ENCODE data around the gene LRRC56. TPM values are rescaled to one million over a fixed set of nuclear protein-coding genes. Genes with fewer than 3 reads are reported as not detected.

LRRC56 gene
- polyA plus RNA-seq, 1 donor (not counting 4 experiments of a cell fraction or from before 2014, with no cell fraction given): 0.28 TPM

GRCh38 chr11:544817-545166 lies 7.5 kb downstream of the LRRC56 start:
- Histone ChIP-seq H3K9me3 (ENCODE audit: control insufficient read depth, low read depth, low read length) (no peaks in the 10 kb centered on the region), H2AFZ (ENCODE audit: control insufficient read depth, low read length) (no peak overlapping the region), H3K4me3 (ENCODE audit: control insufficient read depth in 2 of 3, extremely low read depth in 1 of 3, insufficient read depth in 2 of 3, low read depth in 1 of 3, low read length in 3 of 3) (no peak overlapping the region), H3K9me1 (ENCODE audit: control insufficient read depth, extremely low read depth, insufficient read depth, low read length) (no peaks in the 10 kb centered on the region), H4K20me1 (ENCODE audit: control insufficient read depth, extremely low read depth, insufficient read depth, low read length) (no peaks in the 10 kb centered on the region), H3K4me2 (ENCODE audit: control insufficient read depth, extremely low read depth, insufficient read depth, low read depth, low read length) (no peak overlapping the region), H3K79me2 (ENCODE audit: control insufficient read depth, insufficient read depth, low read length) (no peaks in the 10 kb centered on the region), H3K4me1 (ENCODE audit: control insufficient read depth, extremely low read depth, insufficient read depth, low read length) (no peaks in the 10 kb centered on the region), H3K9ac (ENCODE audit: control insufficient read depth, extremely low read depth, insufficient read depth, low read length) (no peak overlapping the region), H3K27ac (ENCODE audit: control insufficient read depth, insufficient read depth, low read length) (no peak overlapping the region), H3K27me3 (ENCODE audit: control insufficient read depth, extremely low read depth, insufficient read depth, low read length) (peaks cover 6% of the 10 kb centered on the region), H3K36me3 (ENCODE audit: control insufficient read depth in 2 of 2, extremely low read depth in 1 of 2, insufficient read depth in 2 of 2, low read length in 2 of 2) (no peaks in the 10 kb centered on the region)
- FAIRE-seq: no peak
- dilution Hi-C loops (cut with MboI; ENCODE audit: extremely low pct_ligation_motif_present, low sequenced_read_pairs): no loop called here
- no peak for TF ChIP-seq EZH2 (IDR thresholded peaks at IDR 0.05; ENCODE audit: low read length)
- TF ChIP-seq CTCF (optimal IDR thresholded peaks at IDR 0.05 in 1 of 3, IDR thresholded peaks at IDR 0.05 in 1 of 3, conservative IDR thresholded peaks at IDR 0.05 in 1 of 3; ENCODE audit: extremely low read depth in 1 of 3, insufficient read depth in 2 of 3, low read length in 3 of 3): no peak
- no peak for DNase-seq (ENCODE audit: low read depth, low spot score)

- peaks cover 6% of the 10 kb centered on the region for H3K27me3 ChIP-seq (ENCODE audit: control insufficient read depth, extremely low read depth, insufficient read depth, low read length)
- DNase-seq (ENCODE audit: low read depth, low spot score) (no peak), FAIRE-seq (no peak)
- H3K27ac ChIP-seq (ENCODE audit: control insufficient read depth, insufficient read depth, low read length): no peak overlapping the region
- TF ChIP-seq EZH2 (IDR thresholded peaks at IDR 0.05; ENCODE audit: low read length) (no peak), CTCF (optimal IDR thresholded peaks at IDR 0.05 in 1 of 3, IDR thresholded peaks at IDR 0.05 in 1 of 3, conservative IDR thresholded peaks at IDR 0.05 in 1 of 3; ENCODE audit: extremely low read depth in 1 of 3, insufficient read depth in 2 of 3, low read length in 3 of 3) (no peak)
- no peaks in the 10 kb centered on the region for H3K9me1 ChIP-seq (ENCODE audit: control insufficient read depth, extremely low read depth, insufficient read depth, low read length)
- H3K9me3 ChIP-seq (ENCODE audit: control insufficient read depth, low read depth, low read length): no peaks in the 10 kb centered on the region
- no peaks in the 10 kb centered on the region for H3K4me1 ChIP-seq (ENCODE audit: control insufficient read depth, extremely low read depth, insufficient read depth, low read length)
- no peaks in the 10 kb centered on the region for H3K79me2 ChIP-seq (ENCODE audit: control insufficient read depth, insufficient read depth, low read length)
- no peak overlapping the region for H3K4me2 ChIP-seq (ENCODE audit: control insufficient read depth, extremely low read depth, insufficient read depth, low read depth, low read length)
- no peak overlapping the region for H3K4me3 ChIP-seq (ENCODE audit: control insufficient read depth in 2 of 3, extremely low read depth in 1 of 3, insufficient read depth in 2 of 3, low read depth in 1 of 3, low read length in 3 of 3)
- no peak overlapping the region for H2AFZ ChIP-seq (ENCODE audit: control insufficient read depth, low read length)
- H3K36me3 ChIP-seq (ENCODE audit: control insufficient read depth in 2 of 2, extremely low read depth in 1 of 2, insufficient read depth in 2 of 2, low read length in 2 of 2): no peaks in the 10 kb centered on the region
- no peaks in the 10 kb centered on the region for H4K20me1 ChIP-seq (ENCODE audit: control insufficient read depth, extremely low read depth, insufficient read depth, low read length)
- dilution Hi-C loops (cut with MboI; ENCODE audit: extremely low pct_ligation_motif_present, low sequenced_read_pairs): no loop called here
- no peak overlapping the region for H3K9ac ChIP-seq (ENCODE audit: control insufficient read depth, extremely low read depth, insufficient read depth, low read length)
Measured at GRCh38 chr11:545171-545570, 7.8 kb downstream of the LRRC56 start.
